Mesenchymal stem cell (in vitro differentiated cells and primary cell): Measurements from ENCODE around the gene SEPTIN12.

Source experiments
- DNase-seq: peaks from one replicate; pipeline ENCODE4 v3.0.0-alpha.2; 2013
- H2AFZ ChIP-seq: one replicate; pipeline ENCODE4 v1.6.1; 2013; ENCODE audit warnings: low read depth, mild to moderate bottlenecking, control low read depth, inconsistent platforms, low read length, moderate library complexity
- H2AK5ac ChIP-seq: 2 replicates; pipeline ENCODE4 v1.6.1; 2013; ENCODE audit warnings: low read length, moderate library complexity, mild to moderate bottlenecking, inconsistent platforms; ENCODE audit not compliant: severe bottlenecking
- H2BK120ac ChIP-seq: one replicate; pipeline ENCODE4 v1.6.1; 2013; ENCODE audit warnings: low read depth, mild to moderate bottlenecking, inconsistent platforms, low read length, moderate library complexity
- H2BK12ac ChIP-seq, 2 experiments: one replicate each; pipeline ENCODE4 v1.6.1; 2013; ENCODE audit warnings: inconsistent platforms in 2 of 2, low read length in 2 of 2, mild to moderate bottlenecking in 2 of 2, moderate library complexity in 2 of 2, control low read depth in 1 of 2
- H2BK15ac ChIP-seq: one replicate; pipeline ENCODE4 v1.6.1; 2013; ENCODE audit warnings: mild to moderate bottlenecking, low read depth, inconsistent platforms; ENCODE audit not compliant: poor library complexity, severe bottlenecking
- H2BK5ac ChIP-seq: 2 replicates; pipeline ENCODE4 v1.6.1; 2013; ENCODE audit warnings: low read depth, mild to moderate bottlenecking, low read length, control low read depth, inconsistent platforms; ENCODE audit not compliant: poor library complexity, severe bottlenecking
- H3K14ac ChIP-seq, 2 experiments: one replicate each; pipeline ENCODE4 v1.6.1; 2013; ENCODE audit warnings: inconsistent platforms in 2 of 2, low read length in 2 of 2, control low read depth in 1 of 2, mild to moderate bottlenecking in 1 of 2, moderate library complexity in 1 of 2
- H3K18ac ChIP-seq, 2 experiments: one replicate each; pipeline ENCODE4 v1.6.1; 2013; ENCODE audit warnings: inconsistent platforms in 2 of 2, low read length in 2 of 2, control low read depth in 1 of 2, low read depth in 1 of 2, mild to moderate bottlenecking in 1 of 2
- H3K23ac ChIP-seq, 2 experiments: one replicate each; pipeline ENCODE4 v1.6.1; 2013; ENCODE audit warnings: inconsistent platforms in 2 of 2, low read length in 2 of 2, mild to moderate bottlenecking in 2 of 2, moderate library complexity in 2 of 2, control low read depth in 1 of 2
- H3K27ac ChIP-seq: 2 replicates; pipeline ENCODE4 v1.5.1; 2013; ENCODE audit warnings: mild to moderate bottlenecking, moderate library complexity, low read length, control low read depth, inconsistent platforms; ENCODE audit not compliant: poor library complexity, severe bottlenecking
- H3K27me3 ChIP-seq, 2 experiments: 2 replicates each; pipeline versions ENCODE4 v1.6.1 to v1.7.0; 2013; ENCODE audit warnings: low read length in 2 of 2, mild to moderate bottlenecking in 2 of 2, moderate library complexity in 2 of 2, control low read depth in 1 of 2, inconsistent platforms in 1 of 2; ENCODE audit not compliant: control insufficient read depth in 1 of 2, insufficient read depth in 1 of 2
- H3K36me3 ChIP-seq, 2 experiments: 2 replicates each; pipeline versions ENCODE4 v1.6.1 to v1.7.0; 2013; ENCODE audit warnings: low read length in 2 of 2, control low read depth in 1 of 2, inconsistent platforms in 1 of 2, low read depth in 1 of 2, mild to moderate bottlenecking in 1 of 2; ENCODE audit not compliant: insufficient read depth in 2 of 2, control insufficient read depth in 1 of 2
- H3K4ac ChIP-seq, 2 experiments: one replicate each; pipeline ENCODE4 v1.6.1; 2013; ENCODE audit warnings: inconsistent platforms in 2 of 2, low read length in 2 of 2, mild to moderate bottlenecking in 2 of 2, moderate library complexity in 2 of 2, control low read depth in 1 of 2, low read depth in 1 of 2
- H3K4me1 ChIP-seq: 2 replicates; pipeline ENCODE4 v1.6.1; 2013; ENCODE audit warnings: low read depth, low read length, control low read depth; ENCODE audit not compliant: control insufficient read depth, insufficient read depth
- H3K4me2 ChIP-seq: 2 replicates; pipeline ENCODE4 v1.6.1; 2013; ENCODE audit warnings: low read length, mild to moderate bottlenecking, inconsistent platforms; ENCODE audit not compliant: poor library complexity, severe bottlenecking
- H3K4me3 ChIP-seq, 2 experiments: 2 replicates each; pipeline versions ENCODE4 v1.5.1 to v1.7.0; 2013; ENCODE audit warnings: low read length in 2 of 2, mild to moderate bottlenecking in 2 of 2, control low read depth in 1 of 2, low read depth in 1 of 2; ENCODE audit not compliant: insufficient read depth in 1 of 2
- H3K79me1 ChIP-seq: replicated peaks from 2 replicates; pipeline ENCODE4 v1.6.1; 2013; ENCODE audit warnings: mild to moderate bottlenecking, control low read depth, low read length, inconsistent platforms; ENCODE audit not compliant: poor library complexity, severe bottlenecking
- H3K9ac ChIP-seq: 2 replicates; pipeline ENCODE4 v1.7.0; 2013; ENCODE audit warnings: mild to moderate bottlenecking, low read length, moderate library complexity
- H3K9me3 ChIP-seq: 2 replicates; pipeline ENCODE4 v1.7.0; 2013; ENCODE audit warnings: mild to moderate bottlenecking, low read length; ENCODE audit not compliant: control insufficient read depth
- H4K8ac ChIP-seq: one replicate; pipeline ENCODE4 v1.6.1; 2013; ENCODE audit warnings: inconsistent platforms, mild to moderate bottlenecking, low read length, moderate library complexity
- H4K91ac ChIP-seq: one replicate; pipeline ENCODE4 v1.6.1; 2013; ENCODE audit warnings: mild to moderate bottlenecking, low read length, inconsistent platforms
- WGBS: methylation state at CpG from one replicate; pipeline ENCODE4 v1.1.7; 2013; ENCODE audit warnings: mixed read lengths; 5-methylcytosine and 5-hydroxymethylcytosine counted together

Gene SEPTIN12

DNA sequence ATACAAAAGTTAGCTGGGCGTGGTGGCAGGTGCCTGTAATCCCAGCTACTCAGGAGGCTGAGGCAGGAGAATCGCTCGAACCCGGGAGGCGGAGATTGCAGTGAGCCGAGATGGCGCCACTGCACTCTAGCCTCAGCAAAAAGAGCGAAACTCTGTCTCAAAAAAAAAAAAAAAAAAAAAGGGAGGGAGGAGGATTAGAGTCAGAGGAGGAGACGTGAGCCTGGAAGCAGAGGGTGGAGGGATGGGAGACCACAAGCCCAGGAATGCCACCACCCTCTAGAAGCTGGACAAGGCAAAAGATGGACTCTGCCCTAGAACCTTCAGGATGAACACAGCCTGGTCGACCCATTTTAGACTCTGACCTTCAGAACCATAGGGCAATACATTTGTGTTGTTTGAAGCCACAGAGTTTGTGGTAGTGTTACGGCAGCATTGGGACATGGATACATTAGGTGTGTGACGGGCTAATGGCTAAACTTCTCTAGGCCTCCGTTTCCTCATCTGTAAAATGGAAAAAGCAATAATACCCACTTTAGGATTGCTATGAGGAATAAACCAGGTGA, 4.9 kb upstream of the SEPTIN12 start:
- Histone ChIP-seq H3K36me3 (peaks cover under 1 to 28% of the 10 kb centered on the region in 2 experiments), H4K91ac (no peak overlapping the region), H3K18ac (no peak overlapping the region), H2BK5ac (no peak overlapping the region), H2BK15ac (no peak overlapping the region), H3K27ac (no peak overlapping the region), H3K27me3 (peaks cover 0 to 18% of the 10 kb centered on the region in 2 experiments), H3K23ac (no peak overlapping the region), H3K9me3 (no peaks in the 10 kb centered on the region), H2BK120ac (no peak overlapping the region), H4K8ac (no peak overlapping the region), H3K14ac (no peak overlapping the region), H3K4ac (no peak overlapping the region), H2AK5ac (no peak overlapping the region), H3K79me1 (no peaks in the 10 kb centered on the region), H3K9ac (no peak overlapping the region), H2BK12ac (no peak overlapping the region), H3K4me2 (no peak overlapping the region), H3K4me3 (no peak overlapping the region), H2AFZ (no peak overlapping the region), H3K4me1 (peaks cover 5% of the 10 kb centered on the region)
- 82% methylated on average over 13 of the region's 13 CpGs for WGBS
- no peak for DNase-seq

- Histone ChIP-seq H2BK5ac (no peak overlapping the region), H2BK12ac (no peak overlapping the region), H4K8ac (no peak overlapping the region), H3K27me3 (peaks cover 0 to 21% of the 10 kb centered on the region in 2 experiments), H2AFZ (no peak overlapping the region), H3K9me3 (no peaks in the 10 kb centered on the region), H3K36me3 (peaks cover 0 to 9% of the 10 kb centered on the region in 2 experiments), H3K4me2 (no peak overlapping the region), H3K79me1 (no peaks in the 10 kb centered on the region), H3K9ac (no peak overlapping the region), H4K91ac (no peak overlapping the region), H3K23ac (no peak overlapping the region), H3K27ac (no peak overlapping the region), H3K4me1 (peaks cover 6% of the 10 kb centered on the region), H2AK5ac (no peak overlapping the region), H3K4ac (no peak overlapping the region), H3K14ac (no peak overlapping the region), H2BK120ac (no peak overlapping the region), H3K4me3 (no peak overlapping the region), H3K18ac (no peak overlapping the region), H2BK15ac (no peak overlapping the region)
- DNase-seq, result no peak
- WGBS, result 87% methylated on average over 10 of the region's 10 CpGs
Measured at GRCh38 chr16:4790871-4791270, 2.7 kb upstream of the SEPTIN12 start.

DNA sequence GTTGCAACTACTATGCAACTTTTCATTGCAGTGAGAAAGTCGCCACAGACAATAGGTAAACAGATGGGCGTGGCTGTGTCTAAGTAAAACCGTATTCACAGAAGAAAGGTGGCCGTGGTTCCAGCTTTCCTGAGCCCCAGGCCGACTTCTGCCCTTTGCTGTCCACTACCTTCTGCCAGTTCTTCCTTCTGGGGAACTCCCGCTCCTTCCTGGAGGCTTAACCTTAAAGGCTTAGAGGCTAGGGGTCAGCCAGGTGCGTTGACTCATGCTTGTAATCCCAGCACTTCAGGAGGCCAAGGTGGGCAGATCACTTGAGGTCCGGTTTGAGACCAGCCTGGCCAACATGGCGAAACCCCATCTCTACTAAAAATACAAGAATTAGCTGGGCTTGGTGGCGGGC, 2.1 kb upstream of the SEPTIN12 start:
- H4K91ac ChIP-seq, result no peak overlapping the region
- no peak overlapping the region for H2BK120ac ChIP-seq
- peaks cover 5% of the 10 kb centered on the region for H3K4me1 ChIP-seq
- no peak overlapping the region for H3K4ac ChIP-seq
- H2AFZ ChIP-seq, result no peak overlapping the region
- H3K9ac ChIP-seq, result no peak overlapping the region
- no peak overlapping the region for H3K18ac ChIP-seq
- H3K23ac ChIP-seq, result no peak overlapping the region
- H3K36me3 ChIP-seq, result peaks cover 0 to 3% of the 10 kb centered on the region in 2 experiments
- no peak overlapping the region for H3K4me3 ChIP-seq
- no peak for DNase-seq
- H2AK5ac ChIP-seq, result no peak overlapping the region
- H3K14ac ChIP-seq, result no peak overlapping the region
- H3K27me3 ChIP-seq, result peaks cover 0 to 21% of the 10 kb centered on the region in 2 experiments
- H2BK5ac ChIP-seq, result no peak overlapping the region
- H2BK15ac ChIP-seq, result no peak overlapping the region
- no peaks in the 10 kb centered on the region for H3K79me1 ChIP-seq
- H3K9me3 ChIP-seq, result no peaks in the 10 kb centered on the region
- H4K8ac ChIP-seq, result no peak overlapping the region
- H3K4me2 ChIP-seq, result no peak overlapping the region
- H3K27ac ChIP-seq, result no peak overlapping the region
- H2BK12ac ChIP-seq, result no peak overlapping the region
- 83% methylated on average over 8 of the region's 10 CpGs for WGBS

- Histone ChIP-seq H3K9me3 (no peaks in the 10 kb centered on the region), H3K79me1 (no peaks in the 10 kb centered on the region), H3K4me2 (no peak overlapping the region), H3K27me3 (peaks cover 0 to 22% of the 10 kb centered on the region in 2 experiments), H2BK5ac (no peak overlapping the region), H4K91ac (no peak overlapping the region), H3K36me3 (no peaks in the 10 kb centered on the region), H3K4ac (no peak overlapping the region), H2BK120ac (no peak overlapping the region), H3K14ac (no peak overlapping the region), H3K9ac (no peak overlapping the region), H3K23ac (no peak overlapping the region), H2AFZ (no peak overlapping the region), H2BK12ac (no peak overlapping the region), H3K27ac (no peak overlapping the region), H2AK5ac (no peak overlapping the region), H3K18ac (no peak overlapping the region), H4K8ac (no peak overlapping the region), H3K4me3 (no peak overlapping the region), H2BK15ac (no peak overlapping the region), H3K4me1 (peaks cover 3% of the 10 kb centered on the region)
- WGBS, result 85% methylated on average over 7 of the region's 7 CpGs
- DNase-seq, result no peak
Measured at GRCh38 chr16:4788910-4789309, 765 bp upstream of the SEPTIN12 start.
